Activated naive CD8-positive, alpha-beta T cell treated with anti-CD3 and anti-CD28 coated beads for 36 hours (primary cell): ENCODE measurements around the gene GPC5. TPM values are rescaled to one million over a fixed set of nuclear protein-coding genes. Genes with fewer than 3 reads are reported as not detected.

ENCODE experiments used
- DNase-seq: peaks from one replicate; pipeline ENCODE4 v3.0.0; 2021
- H3K27ac Mint-ChIP-seq: one replicate; pipeline ENCODE4 v1.8.0; 2022; ENCODE audit warnings: mild to moderate bottlenecking, moderate library complexity, mixed read lengths
- H3K27me3 Mint-ChIP-seq: one replicate; pipeline ENCODE4 v1.8.0; 2022; ENCODE audit warnings: mild to moderate bottlenecking, mixed read lengths
- H3K36me3 Mint-ChIP-seq: one replicate; pipeline ENCODE4 v1.8.0; 2021; ENCODE audit warnings: mild to moderate bottlenecking, mixed read lengths
- H3K4me1 Mint-ChIP-seq: one replicate; pipeline ENCODE4 v1.8.0; 2021; ENCODE audit warnings: mixed read lengths
- H3K4me3 Mint-ChIP-seq: one replicate; pipeline ENCODE4 v1.8.0; 2022; ENCODE audit warnings: mild to moderate bottlenecking, moderate library complexity, mixed read lengths
- H3K9me3 Mint-ChIP-seq: one replicate; pipeline ENCODE4 v1.8.0; 2022; ENCODE audit warnings: mixed read lengths
- total RNA-seq, 2 experiments: library from RNA; stranded (reverse); gene quantifications; one replicate each; pipeline ENCODE4 v1.2.3, GENCODE V29; 2021

GPC5 gene
- total RNA-seq, 2 experiments from 2014 or later: 0.23 TPM; not detected in 1

- H3K4me1 Mint-ChIP-seq: no peaks in the 10 kb centered on the region
- H3K9me3 Mint-ChIP-seq: no peaks in the 10 kb centered on the region
- H3K36me3 Mint-ChIP-seq: no peaks in the 10 kb centered on the region
- H3K4me3 Mint-ChIP-seq: no peak overlapping the region
- no peak for DNase-seq
- no peak overlapping the region for H3K27ac Mint-ChIP-seq
- no peaks in the 10 kb centered on the region for H3K27me3 Mint-ChIP-seq
Measured at GRCh38 chr13:91567485-91568207, 169.2 kb downstream of the GPC5 start.

GRCh38 chr13:91571681-91572080 is 173.3 kb downstream of the GPC5 start:
- H3K27me3 Mint-ChIP-seq: no peaks in the 10 kb centered on the region
- H3K9me3 Mint-ChIP-seq: no peaks in the 10 kb centered on the region
- no peaks in the 10 kb centered on the region for H3K36me3 Mint-ChIP-seq

GRCh38 chr13:91572439-91572838 is 174.0 kb downstream of the GPC5 start:
- H3K27ac Mint-ChIP-seq: no peak overlapping the region
- DNase-seq: no peak
- no peaks in the 10 kb centered on the region for H3K27me3 Mint-ChIP-seq
- no peaks in the 10 kb centered on the region for H3K4me1 Mint-ChIP-seq
- H3K9me3 Mint-ChIP-seq: no peaks in the 10 kb centered on the region
- H3K36me3 Mint-ChIP-seq: no peaks in the 10 kb centered on the region
- no peak overlapping the region for H3K4me3 Mint-ChIP-seq

More at GRCh38 chr13:91571681-91572080, 173.3 kb downstream of the GPC5 start:
- no peaks in the 10 kb centered on the region for H3K4me1 Mint-ChIP-seq
- H3K4me3 Mint-ChIP-seq: no peak overlapping the region
- DNase-seq: no peak
- H3K27ac Mint-ChIP-seq: no peak overlapping the region

- Mint-ChIP-seq H3K27ac (no peak overlapping the region), H3K36me3 (no peaks in the 10 kb centered on the region), H3K4me3 (no peak overlapping the region), H3K4me1 (no peaks in the 10 kb centered on the region), H3K9me3 (no peaks in the 10 kb centered on the region), H3K27me3 (no peaks in the 10 kb centered on the region)
- DNase-seq: no peak
Measured at GRCh38 chr13:91572944-91573598, 174.7 kb downstream of the GPC5 start.

- Mint-ChIP-seq H3K4me3 (no peak overlapping the region), H3K9me3 (no peaks in the 10 kb centered on the region), H3K27me3 (no peaks in the 10 kb centered on the region), H3K4me1 (no peaks in the 10 kb centered on the region), H3K27ac (no peak overlapping the region), H3K36me3 (no peaks in the 10 kb centered on the region)
- DNase-seq: no peak
Measured at GRCh38 chr13:91574766-91575165, 176.3 kb downstream of the GPC5 start.

- Mint-ChIP-seq H3K27me3 (no peaks in the 10 kb centered on the region), H3K36me3 (no peaks in the 10 kb centered on the region), H3K9me3 (no peaks in the 10 kb centered on the region), H3K4me3 (no peak overlapping the region), H3K27ac (no peak overlapping the region), H3K4me1 (no peaks in the 10 kb centered on the region)
- DNase-seq: no peak
Measured at GRCh38 chr13:91576590-91576989, 178.2 kb downstream of the GPC5 start.

- no peak overlapping the region for H3K4me3 Mint-ChIP-seq
- H3K9me3 Mint-ChIP-seq: peaks cover 1% of the 10 kb centered on the region
- no peaks in the 10 kb centered on the region for H3K27me3 Mint-ChIP-seq
- H3K36me3 Mint-ChIP-seq: no peaks in the 10 kb centered on the region
- DNase-seq: no peak
- no peaks in the 10 kb centered on the region for H3K4me1 Mint-ChIP-seq
- H3K27ac Mint-ChIP-seq: no peak overlapping the region
Measured at GRCh38 chr13:91579320-91579719, 180.9 kb downstream of the GPC5 start.

- Mint-ChIP-seq H3K4me3 (no peak overlapping the region), H3K27ac (no peak overlapping the region), H3K9me3 (peaks cover 1% of the 10 kb centered on the region), H3K4me1 (no peaks in the 10 kb centered on the region), H3K36me3 (no peaks in the 10 kb centered on the region), H3K27me3 (no peaks in the 10 kb centered on the region)
- no peak for DNase-seq
Measured at GRCh38 chr13:91580749-91581148, 182.3 kb downstream of the GPC5 start.

- no peaks in the 10 kb centered on the region for H3K27me3 Mint-ChIP-seq
- no peak overlapping the region for H3K4me3 Mint-ChIP-seq
- no peak for DNase-seq
- H3K36me3 Mint-ChIP-seq: no peaks in the 10 kb centered on the region
- H3K27ac Mint-ChIP-seq: no peak overlapping the region
- no peaks in the 10 kb centered on the region for H3K4me1 Mint-ChIP-seq
- H3K9me3 Mint-ChIP-seq: peaks cover 1% of the 10 kb centered on the region
Measured at GRCh38 chr13:91586609-91587008, 188.2 kb downstream of the GPC5 start.

GRCh38 chr13:91588541-91588940 is 190.1 kb downstream of the GPC5 start:
- no peak overlapping the region for H3K27ac Mint-ChIP-seq
- no peaks in the 10 kb centered on the region for H3K4me1 Mint-ChIP-seq
- peaks cover 1% of the 10 kb centered on the region for H3K9me3 Mint-ChIP-seq
- DNase-seq: no peak
- no peaks in the 10 kb centered on the region for H3K27me3 Mint-ChIP-seq
- no peak overlapping the region for H3K4me3 Mint-ChIP-seq
- H3K36me3 Mint-ChIP-seq: no peaks in the 10 kb centered on the region

GRCh38 chr13:91592056-91593014 is 193.9 kb downstream of the GPC5 start:
- Mint-ChIP-seq H3K27ac (no peak overlapping the region), H3K4me3 (no peak overlapping the region), H3K36me3 (no peaks in the 10 kb centered on the region), H3K4me1 (no peaks in the 10 kb centered on the region), H3K27me3 (no peaks in the 10 kb centered on the region), H3K9me3 (no peaks in the 10 kb centered on the region)
- DNase-seq: no peak

GRCh38 chr13:91593456-91593855 is 195.0 kb downstream of the GPC5 start:
- Mint-ChIP-seq H3K27me3 (no peaks in the 10 kb centered on the region), H3K36me3 (no peaks in the 10 kb centered on the region), H3K27ac (no peak overlapping the region), H3K4me3 (no peak overlapping the region), H3K9me3 (no peaks in the 10 kb centered on the region), H3K4me1 (no peaks in the 10 kb centered on the region)
- no peak for DNase-seq

- no peaks in the 10 kb centered on the region for H3K4me1 Mint-ChIP-seq
- H3K36me3 Mint-ChIP-seq: no peaks in the 10 kb centered on the region
- no peaks in the 10 kb centered on the region for H3K9me3 Mint-ChIP-seq
- H3K4me3 Mint-ChIP-seq: no peak overlapping the region
- no peak overlapping the region for H3K27ac Mint-ChIP-seq
- DNase-seq: no peak
- H3K27me3 Mint-ChIP-seq: no peaks in the 10 kb centered on the region
Measured at GRCh38 chr13:91594061-91594460, 195.6 kb downstream of the GPC5 start.

- no peak for DNase-seq
- Mint-ChIP-seq H3K9me3 (no peaks in the 10 kb centered on the region), H3K4me3 (no peak overlapping the region), H3K36me3 (no peaks in the 10 kb centered on the region), H3K4me1 (no peaks in the 10 kb centered on the region), H3K27me3 (no peaks in the 10 kb centered on the region), H3K27ac (no peak overlapping the region)
Measured at GRCh38 chr13:91595677-91596076, 197.3 kb downstream of the GPC5 start.

GRCh38 chr13:91596842-91597241 is 198.4 kb downstream of the GPC5 start:
- Mint-ChIP-seq H3K9me3 (no peaks in the 10 kb centered on the region), H3K4me3 (no peak overlapping the region), H3K36me3 (no peaks in the 10 kb centered on the region), H3K27me3 (no peaks in the 10 kb centered on the region), H3K4me1 (no peaks in the 10 kb centered on the region), H3K27ac (no peak overlapping the region)
- no peak for DNase-seq
